ENCODE measurements around the gene INO80C.
"Not testable (repeated sequence)": the region's sequence is repeated elsewhere in the genome, so short reads cannot be mapped to it uniquely, and the experiment has no call there.

The INO80C gene

DNA sequence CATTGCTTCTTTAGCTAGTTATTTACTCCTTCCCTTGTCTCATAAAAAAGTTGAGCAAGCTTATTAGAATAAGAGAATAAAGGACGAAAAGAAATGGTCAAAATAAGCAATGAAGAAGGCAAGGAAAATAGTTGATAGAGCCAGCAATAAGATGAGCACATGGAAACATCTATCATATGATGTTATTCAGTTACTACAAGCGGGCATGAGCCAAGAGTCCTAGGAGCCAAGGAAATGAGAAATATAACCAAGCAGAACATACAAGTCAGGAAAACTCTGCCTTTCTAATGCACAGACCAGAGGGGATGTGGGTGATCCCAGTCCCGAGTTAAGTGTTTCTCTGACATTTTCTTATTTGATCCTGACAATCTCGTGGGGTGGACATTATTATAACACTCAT, 33.9 kb downstream of the INO80C start:
- no peak for DNase-seq (ENCODE audit: low read depth in 1 of 2, low spot score in 1 of 2)

DNA sequence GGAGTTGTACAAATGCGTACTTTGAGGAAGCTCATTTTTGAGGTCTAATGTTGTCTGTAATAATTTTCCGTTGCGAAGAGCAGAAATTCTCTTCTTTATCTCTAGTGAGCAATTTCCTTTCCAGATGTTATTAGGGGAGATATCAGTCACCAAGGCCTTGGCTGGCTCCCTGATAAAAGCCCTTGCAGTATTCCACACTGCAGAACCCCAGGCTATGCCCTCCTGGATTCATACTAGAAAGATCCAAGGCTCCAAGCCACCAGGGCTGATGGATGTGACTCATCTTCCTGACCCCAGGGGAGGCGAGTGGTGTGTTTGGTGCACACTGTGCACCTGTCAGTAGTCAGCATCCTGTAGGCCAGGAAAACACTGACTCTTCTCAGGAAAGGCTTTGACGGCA, 34.7 kb downstream of the INO80C start:
- DNase-seq (ENCODE audit: low read depth in 1 of 2, low spot score in 1 of 2) = no peak

DNA sequence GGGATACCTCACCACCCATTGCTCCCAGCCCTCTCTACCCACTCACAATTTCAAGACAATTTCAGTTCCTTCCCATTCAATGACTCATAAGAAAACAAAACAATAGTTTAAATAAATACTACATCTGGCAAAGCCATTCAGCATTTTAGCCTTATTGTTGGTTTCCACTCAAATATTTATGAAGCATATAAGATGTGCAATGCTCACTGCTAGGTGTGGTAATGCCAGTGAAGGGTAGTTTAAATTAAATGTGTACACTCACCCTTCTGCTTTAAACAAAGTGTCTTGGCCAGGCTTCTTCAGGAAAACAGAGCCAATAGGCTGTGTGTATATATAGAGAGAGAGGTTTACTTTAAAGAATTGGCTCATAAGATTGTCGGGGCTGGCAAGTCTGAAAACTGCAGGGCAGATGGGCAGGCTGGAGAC, 37.0 kb downstream of the INO80C start:
- no peak for DNase-seq (ENCODE audit: low read depth in 1 of 2, low spot score in 1 of 2)

DNA sequence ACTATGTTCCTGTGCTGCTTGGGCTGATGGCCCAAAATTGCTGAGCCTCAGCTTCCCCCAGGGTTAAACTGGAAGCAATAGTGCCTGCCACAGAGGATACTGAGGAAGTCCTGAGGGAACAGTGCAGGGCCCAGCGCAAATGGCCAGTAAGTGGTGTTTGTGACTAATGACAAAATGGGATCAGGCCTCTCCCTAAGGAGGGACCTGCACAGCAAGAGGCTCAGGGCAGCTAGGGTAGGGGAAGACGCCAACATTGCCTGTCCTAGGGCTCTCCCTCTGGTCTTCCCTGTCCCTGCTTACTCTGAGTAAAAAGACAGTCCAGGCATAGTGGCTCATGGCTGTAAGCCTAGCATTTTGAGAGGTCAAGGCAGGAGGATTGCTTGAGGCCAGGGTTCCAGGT, 37.8 kb downstream of the INO80C start:
- no peak for DNase-seq (ENCODE audit: low read depth in 1 of 2, low spot score in 1 of 2)

DNA sequence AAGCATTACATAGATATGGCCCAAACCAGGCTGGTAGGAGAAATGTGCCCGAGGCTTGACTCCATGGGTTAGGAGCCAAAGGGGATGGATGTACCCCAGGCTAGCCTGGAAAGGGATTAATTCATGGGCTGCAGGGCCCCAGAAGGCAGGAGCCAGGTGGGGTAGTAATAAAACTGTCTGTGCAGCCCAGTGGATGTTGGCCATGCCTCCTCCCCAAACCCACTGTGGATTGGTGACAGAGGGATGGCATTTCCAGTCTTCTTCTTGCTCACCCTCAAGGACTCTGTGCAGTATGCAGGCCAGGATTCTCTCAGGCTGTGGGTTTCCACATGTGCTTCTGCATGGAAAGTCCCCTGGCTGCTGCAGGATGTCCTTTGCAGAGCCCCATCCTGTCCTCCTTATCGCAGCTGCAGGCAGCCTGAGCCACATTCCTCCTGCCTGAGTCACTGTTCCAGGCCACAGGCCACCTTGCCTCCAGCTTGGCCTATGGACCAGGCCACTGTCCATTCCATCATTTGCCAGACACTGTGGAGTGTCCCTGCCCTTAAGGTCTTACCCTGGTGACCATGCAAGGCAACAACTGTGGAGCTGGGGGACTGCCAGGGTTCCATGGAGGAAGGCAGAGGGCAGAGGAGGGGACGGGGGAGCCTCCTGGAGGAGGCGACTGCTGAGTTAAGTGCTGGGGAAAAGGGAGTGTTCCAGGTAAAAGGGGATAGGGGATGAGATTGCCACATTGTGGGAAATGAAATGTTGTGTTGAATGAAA, 38.9 kb downstream of the INO80C start:
- no peak for DNase-seq (ENCODE audit: low read depth in 1 of 2, low spot score in 1 of 2)

DNA sequence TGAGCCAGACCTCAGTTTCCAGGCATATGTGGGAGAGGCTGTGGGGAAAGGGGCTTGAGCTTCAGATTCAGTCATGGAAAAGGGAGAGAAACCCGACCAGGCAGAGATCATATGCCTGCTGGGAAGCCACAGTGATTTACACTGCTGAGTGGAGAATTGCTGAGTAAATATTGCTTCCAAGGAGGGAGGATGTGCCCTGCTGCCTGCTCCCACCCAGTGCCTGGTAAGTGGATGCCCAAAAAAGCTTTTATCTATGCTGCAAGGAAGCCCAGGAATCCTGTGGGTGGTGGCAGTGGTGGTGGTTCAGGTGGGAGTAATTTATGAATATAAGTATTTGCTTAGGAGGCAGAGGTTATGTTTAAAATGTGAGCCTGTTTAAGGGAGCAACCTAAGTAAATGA, 39.5 kb downstream of the INO80C start:
- no peak for DNase-seq (ENCODE audit: low read depth in 1 of 2, low spot score in 1 of 2)

DNA sequence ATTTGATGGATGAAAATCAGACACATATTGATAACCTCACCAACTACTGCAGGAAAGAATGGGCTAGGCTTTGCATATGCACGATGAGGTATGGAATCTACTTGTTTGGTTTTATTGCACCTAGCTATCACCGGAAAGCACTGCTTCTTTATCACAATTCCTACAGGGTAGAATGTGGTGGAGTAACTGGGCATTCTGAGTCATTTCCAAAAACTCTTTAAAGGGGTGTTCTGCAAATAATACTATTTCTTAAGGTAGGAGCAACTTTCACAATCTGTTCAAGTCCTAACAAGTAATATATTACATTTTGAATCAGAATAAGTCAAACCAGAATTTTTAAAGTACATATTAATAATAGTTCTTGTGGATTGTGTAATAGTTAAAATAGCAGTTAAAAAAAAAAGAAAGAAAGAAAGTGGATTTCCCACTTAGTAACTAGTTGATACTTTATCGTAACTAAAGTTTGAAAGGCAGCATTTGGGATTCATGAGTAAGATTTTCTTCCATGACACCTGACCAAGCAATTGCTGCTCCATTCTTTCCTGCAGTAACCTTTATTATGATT, 40.5 kb downstream of the INO80C start:
- no peak for DNase-seq (ENCODE audit: low read depth in 1 of 2, low spot score in 1 of 2)

DNA sequence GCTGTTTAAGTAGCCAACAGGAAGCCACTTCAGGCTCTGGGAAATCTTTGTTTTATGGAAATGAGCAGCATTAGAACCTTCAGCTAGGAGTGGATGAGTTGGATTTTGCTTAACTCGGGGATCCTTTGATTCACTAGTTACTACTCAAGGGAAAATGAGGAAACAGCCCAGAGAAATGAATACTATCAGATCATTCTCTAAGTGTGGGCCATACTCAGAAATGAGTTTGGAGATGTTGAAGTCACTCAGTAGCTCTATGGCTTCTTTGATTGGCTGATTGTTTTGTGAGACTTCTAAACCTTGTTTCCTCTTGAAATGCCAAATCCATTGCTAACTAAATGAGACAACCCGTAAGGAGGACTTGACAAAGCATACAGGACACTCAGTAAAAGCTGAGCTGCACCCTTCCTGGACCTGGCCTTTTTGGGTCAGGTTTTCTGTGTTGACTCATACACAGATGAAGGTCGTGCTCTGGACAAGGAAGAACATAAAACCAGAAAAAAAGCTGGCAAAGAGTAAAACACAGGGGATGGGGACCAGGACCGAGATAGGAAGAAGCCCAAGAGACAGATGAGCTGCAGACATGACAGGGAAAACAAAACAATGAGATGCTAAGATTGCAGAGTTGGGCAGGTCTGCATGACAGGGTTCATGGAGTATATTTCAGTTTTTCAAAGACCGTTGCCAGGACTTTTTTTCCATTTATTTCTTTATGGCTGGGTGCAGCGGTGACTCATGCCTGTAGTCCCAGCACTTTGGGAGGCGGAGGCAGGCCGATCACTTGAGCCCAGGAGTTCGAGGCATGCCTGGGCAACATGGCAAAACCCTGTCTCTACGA, 41.6 kb downstream of the INO80C start:
- no peak for DNase-seq (ENCODE audit: low read depth in 1 of 2, low spot score in 1 of 2)

DNA sequence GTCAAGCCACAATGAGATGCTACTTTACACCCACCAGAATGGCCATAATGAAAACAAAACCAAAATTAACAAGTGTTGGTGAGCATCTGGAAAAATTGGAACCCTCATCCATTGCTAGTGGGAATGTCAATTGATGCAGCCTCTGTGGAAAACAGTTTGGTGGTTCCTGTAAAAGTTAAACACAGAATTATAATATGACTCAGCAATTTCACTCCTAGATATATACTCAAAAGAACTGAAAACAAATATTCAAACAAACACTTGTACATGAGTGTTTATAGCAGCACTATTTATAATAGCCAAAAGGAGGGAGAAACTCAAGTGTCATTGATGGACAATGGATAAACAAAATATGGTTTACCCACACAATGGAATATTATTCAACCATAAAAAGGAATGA, 43.0 kb downstream of the INO80C start:
- DNase-seq (ENCODE audit: low read depth in 1 of 2, low spot score in 1 of 2) = no peak

DNA sequence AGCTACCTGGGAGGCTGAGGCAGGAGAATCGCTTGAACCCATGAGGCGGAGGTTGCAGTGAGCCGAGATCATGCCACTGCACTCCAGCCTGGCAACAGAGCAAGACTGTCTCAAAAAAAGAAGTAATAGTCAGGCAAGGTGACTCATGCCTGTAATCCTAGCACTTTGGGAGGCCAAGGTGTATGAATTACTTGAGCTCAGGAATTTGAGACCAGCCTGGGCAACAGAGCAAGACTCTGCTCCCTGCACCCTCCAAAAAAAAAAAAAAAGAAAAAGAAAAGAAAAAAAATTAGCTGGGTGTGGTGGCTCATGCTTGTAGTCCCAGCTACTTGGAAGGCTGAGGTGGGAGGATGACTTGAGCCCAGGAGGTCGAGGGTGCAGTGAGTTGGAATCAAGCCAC, 44.7 kb downstream of the INO80C start:
- not testable (repeated sequence) for DNase-seq (ENCODE audit: low read depth in 1 of 2, low spot score in 1 of 2)

DNA sequence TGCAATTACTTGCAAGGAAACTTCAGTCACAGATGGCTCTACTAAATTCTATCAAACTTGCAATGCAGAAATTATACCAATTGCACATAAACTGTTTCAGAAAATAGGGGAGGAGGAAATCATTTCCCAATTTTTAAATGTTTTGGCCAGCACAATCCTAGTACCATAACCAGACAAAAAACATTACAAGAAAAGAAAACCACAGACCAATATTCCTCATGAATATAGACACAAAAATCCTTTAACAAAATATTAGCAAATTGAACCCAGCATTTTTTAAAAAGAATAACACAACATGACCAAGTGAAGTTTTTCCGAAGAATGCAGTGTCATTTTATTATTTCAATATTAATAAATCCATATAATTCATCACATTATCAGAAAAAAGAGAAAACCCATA, 45.8 kb downstream of the INO80C start:
- no peak for DNase-seq (ENCODE audit: low read depth in 1 of 2, low spot score in 1 of 2)

DNA sequence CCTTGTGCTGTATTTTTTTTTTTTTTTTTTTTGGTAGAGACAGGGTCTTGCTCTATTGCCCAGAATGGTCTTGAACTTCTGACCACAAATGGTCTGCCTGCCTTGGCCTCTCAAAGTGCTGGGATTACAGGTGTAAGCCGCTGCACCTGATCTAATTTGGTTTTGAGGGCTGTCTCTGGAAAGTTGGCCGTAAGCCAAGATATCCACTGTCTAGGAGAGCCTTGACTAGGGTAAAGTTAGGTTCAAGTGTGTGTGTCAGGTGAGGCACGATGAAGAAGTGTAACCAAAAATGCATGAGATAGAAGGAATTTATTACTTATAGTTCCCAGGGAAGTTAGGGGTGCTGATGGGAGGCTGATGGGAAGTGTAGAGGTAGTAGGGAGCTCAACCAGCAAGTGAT, 46.7 kb downstream of the INO80C start:
- no peak for DNase-seq (ENCODE audit: low read depth in 1 of 2, low spot score in 1 of 2)

DNA sequence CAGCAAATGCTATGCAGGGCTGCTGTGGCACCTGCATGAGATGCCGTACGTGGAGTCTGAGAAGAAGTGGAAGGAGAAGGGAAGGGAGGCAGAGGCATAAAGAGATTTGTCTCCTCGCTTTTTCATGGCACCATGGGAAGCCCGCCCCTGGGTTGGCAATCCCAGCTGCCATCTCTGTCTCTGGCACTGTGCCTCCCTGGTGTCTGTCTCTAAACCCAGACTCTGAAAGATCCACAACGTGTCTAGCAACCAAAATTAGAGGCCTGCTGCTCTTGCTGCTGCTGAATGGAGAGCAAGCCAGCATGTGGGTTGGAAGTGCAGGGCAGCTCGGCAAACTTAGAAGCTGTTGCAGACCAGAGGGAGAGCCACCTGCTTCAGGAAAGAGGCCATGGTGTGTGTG, 53.1 kb downstream of the INO80C start:
- DNase-seq (ENCODE audit: low read depth in 1 of 2, low spot score in 1 of 2) = no peak

DNA sequence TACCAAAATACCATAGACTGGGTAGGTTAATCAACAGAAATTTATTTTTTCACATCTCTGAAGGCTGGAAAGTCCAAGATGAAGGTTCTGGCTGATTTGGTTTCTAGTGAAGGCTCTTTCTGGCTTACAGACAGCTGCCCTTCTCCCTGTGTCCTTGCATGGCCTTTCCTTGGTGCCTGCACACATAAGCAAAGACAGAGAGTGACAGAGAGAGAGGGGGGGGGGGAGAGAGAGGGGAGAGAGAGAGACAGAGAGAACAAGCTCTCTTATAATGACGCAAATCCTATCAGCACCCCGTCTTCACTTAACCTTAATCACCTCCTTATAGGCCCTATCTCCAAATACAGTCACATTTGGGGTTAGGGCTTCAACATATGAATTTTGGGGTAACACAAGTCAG, 53.9 kb downstream of the INO80C start:
- no peak for DNase-seq (ENCODE audit: low read depth in 1 of 2, low spot score in 1 of 2)

DNA sequence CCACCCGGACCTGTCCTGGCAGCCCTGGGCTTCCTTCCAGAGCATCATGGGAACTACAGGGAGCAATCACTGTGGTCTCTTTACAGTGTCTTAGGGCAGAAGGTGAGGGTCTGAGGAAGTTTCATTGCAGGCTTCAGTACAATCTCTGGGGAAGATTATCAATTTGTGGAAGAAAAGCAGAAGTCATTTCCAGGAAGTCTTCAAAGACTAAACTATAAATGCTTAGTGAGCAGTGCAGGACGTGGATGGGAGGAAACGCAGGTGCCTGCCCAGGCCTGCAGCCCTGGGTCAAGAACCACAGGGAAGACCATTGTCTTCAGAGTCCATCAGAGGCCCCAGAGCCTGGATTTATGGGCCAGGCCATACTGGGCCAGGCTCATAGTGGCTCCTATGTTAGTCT, 54.3 kb downstream of the INO80C start:
- DNase-seq (ENCODE audit: low read depth in 1 of 2, low spot score in 1 of 2) = no peak

DNA sequence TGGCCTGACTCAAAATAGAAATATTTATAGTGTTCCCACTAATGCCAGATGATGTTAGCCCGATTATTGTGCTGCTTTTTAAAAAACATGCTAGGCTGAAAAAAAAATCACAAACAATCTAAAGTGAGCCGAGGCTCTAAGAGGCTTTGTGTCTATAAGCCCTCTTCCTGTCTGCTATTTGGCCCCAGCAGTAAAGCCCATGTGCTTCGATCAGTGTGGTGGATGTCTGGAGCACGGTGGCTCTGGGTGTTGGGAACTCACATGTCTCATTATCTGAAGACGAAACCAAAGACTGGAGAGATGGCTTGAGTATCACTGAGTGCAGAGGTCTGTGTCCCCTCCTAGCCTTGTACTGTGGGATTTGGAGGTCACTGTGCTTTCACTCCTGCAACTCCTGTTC, 55.1 kb downstream of the INO80C start:
- no peak for DNase-seq (ENCODE audit: low read depth in 1 of 2, low spot score in 1 of 2)

DNA sequence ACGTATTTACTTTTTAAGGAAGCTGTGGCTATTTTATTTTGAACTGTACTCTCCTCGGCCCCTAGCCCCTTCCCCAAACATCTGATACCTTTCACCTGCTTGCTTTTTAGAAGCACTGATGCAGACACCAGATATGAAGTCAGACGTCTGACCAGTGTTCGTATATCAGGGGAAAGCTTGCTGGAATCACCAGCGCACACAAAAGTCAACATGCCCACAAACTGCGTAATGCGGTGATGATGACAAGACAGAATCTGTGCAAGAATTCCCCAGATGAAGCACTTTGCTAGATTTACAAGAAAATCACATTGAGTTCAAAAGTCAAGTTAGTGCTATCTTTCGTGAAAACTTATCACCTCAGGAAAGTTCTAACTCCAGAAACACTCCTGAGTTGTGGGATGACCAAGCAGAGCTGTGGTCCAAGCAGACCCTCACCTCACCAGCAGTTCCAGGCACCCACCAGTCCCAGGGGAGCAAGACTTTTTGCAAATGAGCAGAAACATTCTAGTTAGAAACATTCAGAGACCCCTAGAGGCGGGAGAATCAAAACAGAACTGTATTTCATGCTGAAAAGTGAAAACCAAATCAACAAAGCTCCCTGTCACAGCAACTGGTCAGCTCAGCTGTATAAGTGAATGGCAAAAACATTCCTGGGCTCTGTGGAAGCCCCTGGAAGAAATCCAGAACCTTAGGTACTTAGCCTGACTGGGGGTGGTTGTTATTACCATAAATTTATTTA, 55.7 kb downstream of the INO80C start:
- no peak for DNase-seq (ENCODE audit: low read depth in 1 of 2, low spot score in 1 of 2)

DNA sequence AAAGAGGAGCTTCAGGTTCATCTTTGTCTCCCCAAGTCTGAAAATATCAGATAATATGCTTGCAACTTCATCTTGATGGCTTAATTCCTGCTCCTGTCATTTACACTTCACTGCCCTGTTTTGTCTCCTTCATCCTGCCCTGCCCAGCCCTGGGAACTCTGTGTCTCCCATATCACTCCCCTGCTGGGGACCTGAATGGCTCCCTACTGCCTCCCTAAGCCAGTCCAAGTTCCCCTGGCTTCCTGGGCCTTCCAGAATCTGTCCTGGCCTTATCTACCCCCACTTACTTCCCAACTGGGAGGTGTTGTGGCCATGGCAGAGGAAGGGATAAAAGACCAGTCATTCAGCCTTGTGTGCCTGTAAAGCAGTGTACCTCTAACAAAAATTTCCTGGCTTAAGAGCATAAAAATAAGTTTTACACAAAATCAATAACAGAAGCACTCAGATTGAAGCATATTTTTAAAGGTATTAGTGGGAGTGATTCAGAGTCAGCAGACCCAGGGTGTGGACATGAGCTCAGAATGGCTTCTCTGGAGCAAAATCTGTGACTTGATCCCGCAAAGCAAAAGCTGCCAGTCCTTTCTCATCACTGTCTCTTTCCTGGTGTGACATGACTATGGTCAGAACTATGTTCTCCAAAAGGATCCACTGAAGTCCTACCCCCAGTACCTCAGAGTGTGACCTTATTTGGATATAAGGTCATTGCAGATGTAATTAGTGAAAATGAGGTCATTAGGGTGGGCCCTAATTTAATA, 59.1 kb downstream of the INO80C start:
- DNase-seq (ENCODE audit: low read depth in 1 of 2, low spot score in 1 of 2) = no peak

DNA sequence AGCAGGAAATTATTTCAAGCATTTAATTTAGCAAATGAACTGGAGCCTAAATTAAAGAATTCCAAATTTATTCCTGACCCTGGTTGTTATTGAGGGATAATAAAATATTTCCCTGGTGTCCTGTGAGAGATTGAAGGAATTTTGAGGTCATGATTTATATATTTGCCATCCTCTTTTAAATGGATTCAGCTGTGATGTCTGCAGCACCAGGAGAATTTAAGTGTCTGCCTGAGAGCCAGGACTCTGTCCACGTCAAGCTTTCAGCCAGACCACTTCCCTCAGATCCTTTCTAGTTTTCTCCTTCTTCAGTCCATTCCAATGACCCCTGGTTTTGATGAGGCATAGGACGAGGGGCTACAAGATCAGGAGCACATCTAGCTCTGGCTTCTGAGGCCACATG, 59.9 kb downstream of the INO80C start:
- no peak for DNase-seq (ENCODE audit: low read depth in 1 of 2, low spot score in 1 of 2)

DNA sequence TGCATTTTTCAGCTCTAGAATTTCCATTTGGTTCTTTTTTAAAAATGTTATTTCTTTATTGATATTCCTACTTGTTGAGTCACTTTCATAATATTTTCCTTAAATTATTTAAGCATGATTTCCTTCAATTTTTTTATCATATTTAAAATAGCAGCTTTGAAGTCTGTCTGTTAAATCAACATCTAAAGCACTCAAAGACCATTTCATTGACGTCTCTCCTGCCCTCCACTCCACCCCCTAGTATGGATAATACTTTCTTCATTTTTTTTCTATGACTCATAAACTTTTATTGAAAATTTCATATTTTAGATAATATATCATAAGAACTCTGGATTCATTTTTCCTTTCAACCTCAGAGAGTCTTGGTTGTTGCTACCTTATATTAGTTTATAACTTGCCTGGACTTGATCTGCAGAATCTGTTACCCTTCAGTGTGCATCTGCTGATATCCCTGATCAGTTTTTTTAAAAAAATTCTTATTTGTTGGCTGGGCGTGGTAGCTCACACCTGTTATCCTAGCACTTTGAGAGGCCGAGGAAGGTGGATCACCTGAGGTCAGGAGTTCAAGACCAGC, 61.6 kb downstream of the INO80C start:
- no peak for DNase-seq (ENCODE audit: low read depth in 1 of 2, low spot score in 1 of 2)

DNA sequence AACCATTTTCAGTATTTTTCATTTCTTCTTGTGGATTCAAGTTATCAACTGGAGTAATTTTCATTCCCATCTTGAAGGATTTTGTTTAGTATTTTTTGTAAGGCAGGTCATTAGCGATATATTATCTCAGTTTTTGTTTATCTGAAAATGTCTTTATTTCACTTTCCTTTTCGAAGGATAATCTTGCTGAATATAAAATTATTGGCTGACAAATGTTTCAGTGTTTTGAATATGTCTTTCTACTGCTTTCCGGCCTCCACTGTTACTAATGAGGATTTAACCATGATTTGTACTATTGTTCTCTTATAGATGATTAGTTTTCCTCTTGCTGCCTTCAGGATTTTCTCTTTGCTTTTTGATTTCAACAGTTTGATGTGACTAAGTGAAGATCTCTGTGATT, 62.4 kb downstream of the INO80C start:
- DNase-seq (ENCODE audit: low read depth in 1 of 2, low spot score in 1 of 2) = no peak
